G401 (cell line): ENCODE data around the gene SPCS2. TPM values are rescaled to one million over a fixed set of nuclear protein-coding genes. Genes with fewer than 3 reads are reported as not detected.

Experiments used
- DNase-seq: peaks from one replicate; pipeline ENCODE4 v3.0.0-alpha.2; 2015; ENCODE audit warnings: low spot score
- in situ Hi-C: cut with HindIII; loops from 2 replicates; pipeline ENCODE4 v1.10.0; 2016; ENCODE audit warnings: low sequenced_read_pairs, mixed read lengths
- total RNA-seq: library from RNA; depleted of rRNA; stranded (reverse); fragments of >200 nt; shearing (Covaris generic); gene quantifications from 2 replicates; pipeline ENCODE4 v1.2.3, GENCODE V29; 2014; rRNA removed

The SPCS2 gene
- total RNA-seq = 17.0 and 29.7 TPM in 2 replicates

DNA sequence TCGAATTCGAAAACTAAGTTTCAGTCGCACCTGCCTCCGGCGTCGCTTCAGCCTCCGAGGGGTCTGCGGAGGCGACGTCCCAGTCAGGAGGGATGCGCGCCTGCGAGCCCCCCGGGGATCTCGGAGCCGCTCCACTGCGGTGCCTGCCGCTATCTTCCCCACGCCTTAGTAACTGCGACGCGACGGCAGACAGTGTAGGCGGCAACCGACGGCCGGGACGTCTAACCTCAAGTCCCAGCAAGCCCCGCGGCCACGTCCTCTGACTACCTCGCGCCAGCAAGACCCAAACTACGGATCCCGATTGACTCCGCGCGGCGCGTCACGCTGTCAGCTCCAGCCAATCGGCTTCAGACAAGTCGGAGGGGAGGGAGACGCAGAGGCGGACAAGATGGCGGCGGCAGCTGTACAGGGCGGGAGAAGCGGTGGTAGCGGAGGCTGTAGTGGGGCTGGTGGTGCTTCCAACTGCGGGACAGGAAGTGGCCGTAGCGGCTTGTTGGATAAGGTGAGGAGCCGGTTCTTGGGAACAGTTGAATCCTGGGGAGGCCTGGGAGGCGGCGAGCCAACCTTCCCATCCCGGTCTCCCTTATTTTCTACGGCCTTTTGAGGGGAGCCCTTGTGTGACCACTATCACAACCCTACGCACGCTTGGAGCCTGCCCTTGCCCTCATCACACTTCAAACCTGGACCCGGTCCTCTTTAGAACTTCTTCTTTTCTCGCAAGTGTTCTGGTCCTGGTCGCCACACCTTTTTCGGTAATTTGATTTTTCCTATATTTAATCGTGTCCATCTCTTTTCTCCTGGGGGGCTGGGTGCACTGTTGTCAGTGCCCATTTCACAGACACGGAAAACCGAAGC, at the start of gene SPCS2, which contains the start of gene XRRA1:
Gene SPCS2 (plus strand): TSS at position 369 of the 855 bp plus-strand sequence. CDS start 20 bp downstream, at position 389.
Gene XRRA1 (minus strand): TSS at position 194 of the 855 bp plus-strand sequence. CDS start 8,213 bp downstream, outside the sequence.
- in situ Hi-C loops = no loop called here

DNA sequence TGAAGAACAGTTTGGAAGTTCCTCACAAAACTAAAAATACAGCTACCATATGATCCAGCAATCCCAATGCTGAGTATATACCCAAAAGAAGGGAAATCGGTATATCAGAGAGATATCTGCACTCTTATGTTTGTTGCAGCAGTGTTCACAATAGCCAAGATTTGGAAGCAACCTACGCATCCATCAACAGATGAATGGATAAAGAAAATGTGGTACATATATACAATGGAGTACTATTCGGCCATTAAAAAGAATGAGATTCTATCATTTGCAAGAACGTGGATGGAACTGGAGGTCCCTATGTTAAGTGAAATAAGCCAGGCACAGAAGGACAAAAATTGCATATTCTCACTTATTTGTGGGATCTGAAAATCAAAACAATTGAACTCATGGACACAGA, 46.7 kb upstream of the SPCS2 start:
- no peak for DNase-seq
- in situ Hi-C loops = no loop called here

More for the DNA sequence above, at the start of gene SPCS2, which contains the start of gene XRRA1:
- DNase-seq = peak; percentile 98

DNA sequence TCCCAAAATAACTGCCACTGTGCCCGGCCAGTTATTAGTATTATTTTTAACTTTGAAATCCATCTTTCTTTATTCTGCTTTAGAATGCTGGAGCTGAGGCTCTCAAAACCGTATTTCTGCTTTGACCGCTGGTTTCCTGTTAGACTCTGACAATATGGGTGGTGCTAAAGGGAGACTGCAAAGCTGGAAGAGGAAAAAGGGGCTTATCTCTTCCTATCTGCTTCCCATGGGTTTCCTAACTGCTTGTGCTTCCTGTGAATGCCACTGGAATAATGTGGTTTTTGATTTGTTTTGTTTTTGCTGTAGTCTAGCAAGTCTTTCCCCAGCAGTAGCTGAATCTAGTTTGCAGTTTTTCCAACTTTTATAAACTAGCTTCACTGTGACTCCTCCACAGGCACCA, 43.7 kb upstream of the SPCS2 start:
- DNase-seq = no peak
- in situ Hi-C loops = no loop called here

DNA sequence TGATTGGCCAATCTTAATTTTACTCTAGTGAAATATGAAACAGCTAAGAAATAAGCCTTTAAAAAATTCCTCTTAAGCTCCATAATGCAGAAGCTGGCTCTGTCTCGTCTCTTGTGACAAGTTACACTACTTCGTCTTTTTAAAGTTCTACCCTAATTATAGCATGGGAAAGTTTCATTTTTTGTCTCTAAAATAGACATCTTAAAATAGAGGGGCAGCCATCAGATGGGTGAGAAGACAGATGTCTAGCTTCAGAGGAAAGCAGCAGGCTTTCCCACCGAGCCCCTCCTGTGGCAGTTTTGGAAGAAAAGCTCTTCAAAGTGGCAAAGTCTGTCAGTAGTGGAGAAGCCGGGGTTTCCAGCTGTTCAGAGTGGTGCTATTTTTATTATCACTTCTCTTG, 39.7 kb upstream of the SPCS2 start:
- no peak for DNase-seq
- in situ Hi-C loops = no loop called here

DNA sequence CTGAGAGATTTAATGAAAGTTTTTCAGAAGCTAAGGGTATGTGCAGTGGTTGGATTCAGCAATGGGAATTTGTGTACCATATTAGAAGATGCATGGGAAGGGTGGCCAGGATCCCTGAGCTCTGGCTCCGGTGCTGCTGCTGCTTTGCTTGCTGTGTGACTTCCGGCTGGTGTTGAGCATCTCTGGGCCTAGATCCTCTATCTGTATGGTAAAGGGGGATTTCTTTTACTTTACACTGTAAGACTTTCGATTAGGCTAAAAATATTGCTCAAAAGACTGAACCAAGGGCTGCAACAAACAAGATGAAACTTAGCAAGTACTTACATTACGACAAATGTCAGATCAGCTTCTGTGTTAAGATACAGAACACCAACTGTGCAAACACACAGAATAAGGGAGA, 39.3 kb upstream of the SPCS2 start:
- in situ Hi-C loops = no loop called here
- DNase-seq = no peak

DNA sequence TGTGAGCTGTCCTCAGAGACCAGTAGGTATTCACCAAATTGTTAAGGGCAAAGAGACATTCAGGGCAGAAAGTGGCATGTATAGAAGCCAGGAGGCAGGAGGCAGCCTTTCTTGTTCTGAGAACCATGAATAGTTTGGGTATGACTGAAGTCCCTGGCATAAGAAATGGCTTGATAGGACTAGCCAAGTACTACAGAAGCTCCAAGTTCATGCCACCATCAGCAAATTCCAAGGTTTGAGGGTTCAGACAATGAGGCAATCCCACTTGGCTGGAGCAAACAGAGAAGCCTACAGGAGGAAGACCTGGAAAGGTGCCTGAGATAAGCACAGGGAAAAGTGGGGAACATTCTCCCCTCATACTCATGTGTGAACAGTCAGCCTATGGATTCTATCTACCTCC, 25.9 kb upstream of the SPCS2 start:
- in situ Hi-C loops = no loop called here
- no peak for DNase-seq

DNA sequence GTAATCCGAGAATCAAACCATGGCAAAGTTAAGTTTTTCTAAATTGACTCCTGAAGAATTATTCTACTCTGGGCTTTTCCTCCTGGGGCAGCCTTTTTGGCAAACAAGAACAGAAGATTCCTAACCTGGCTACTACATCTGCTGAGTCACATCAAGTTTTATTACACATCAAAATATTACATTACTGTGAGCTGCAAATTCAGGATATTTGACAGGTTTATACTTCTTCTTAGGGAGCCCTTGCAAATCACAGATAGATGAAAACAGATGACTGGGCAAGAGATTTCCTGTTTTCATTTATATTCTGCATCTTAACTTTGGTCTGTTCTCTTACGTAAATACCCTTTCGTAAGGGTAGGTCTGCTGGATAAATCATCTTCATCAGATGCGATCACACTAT, 23.8 kb upstream of the SPCS2 start:
- in situ Hi-C loops = no loop called here
- no peak for DNase-seq

DNA sequence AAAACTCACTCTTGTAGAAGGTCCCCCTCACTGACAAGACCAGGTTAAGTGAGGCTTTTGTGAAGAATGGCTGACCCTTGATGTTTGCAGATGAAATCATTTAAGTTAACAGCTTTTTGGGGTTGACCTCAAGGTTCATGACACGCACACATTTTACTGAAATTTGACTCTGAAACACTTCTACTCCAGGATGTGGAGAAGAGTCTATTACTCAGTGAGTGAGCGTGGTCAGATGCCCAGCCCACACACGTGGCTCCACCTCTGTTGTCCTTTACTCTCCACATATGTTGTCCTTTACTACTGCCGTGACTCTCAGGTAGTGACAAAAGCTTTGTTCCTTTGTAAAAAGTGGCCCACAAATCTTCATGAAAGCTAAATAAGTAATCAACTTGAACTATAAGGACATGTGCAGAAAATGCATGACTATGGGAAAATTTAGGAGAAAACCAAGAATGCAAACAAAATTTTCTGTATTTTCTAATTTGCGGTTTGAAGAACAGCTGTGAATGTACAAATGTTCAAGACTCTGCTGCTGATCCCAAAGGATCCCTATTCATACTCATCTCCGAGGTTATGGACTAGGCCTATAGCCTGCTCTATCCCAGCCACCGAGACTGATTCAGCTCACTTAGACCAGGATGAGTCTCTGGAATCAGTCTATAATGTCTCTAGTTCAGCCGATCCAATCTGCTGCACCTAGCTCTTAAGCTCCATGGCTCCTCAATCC, 22.6 kb upstream of the SPCS2 start:
- no peak for DNase-seq
- in situ Hi-C loops = no loop called here

DNA sequence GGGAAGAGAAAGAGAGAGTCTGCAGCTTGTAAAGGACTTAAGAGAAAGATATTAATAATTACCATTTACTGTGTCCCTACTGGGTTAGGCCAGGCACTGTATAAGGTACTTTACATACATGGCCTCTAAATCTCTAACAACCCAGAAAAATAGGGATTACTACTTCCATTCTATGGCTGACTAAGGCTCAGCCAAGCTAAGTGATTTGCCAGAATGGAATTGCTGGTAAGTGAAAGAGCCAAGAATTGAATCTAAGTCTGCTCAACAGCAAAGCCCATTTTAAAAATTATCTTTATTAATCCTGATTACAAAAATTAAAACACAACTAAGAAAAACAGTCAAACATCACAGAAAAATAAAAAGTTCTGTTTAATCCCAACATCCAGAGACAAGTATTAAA, 21.6 kb upstream of the SPCS2 start:
- DNase-seq = no peak
- in situ Hi-C loops = no loop called here

DNA sequence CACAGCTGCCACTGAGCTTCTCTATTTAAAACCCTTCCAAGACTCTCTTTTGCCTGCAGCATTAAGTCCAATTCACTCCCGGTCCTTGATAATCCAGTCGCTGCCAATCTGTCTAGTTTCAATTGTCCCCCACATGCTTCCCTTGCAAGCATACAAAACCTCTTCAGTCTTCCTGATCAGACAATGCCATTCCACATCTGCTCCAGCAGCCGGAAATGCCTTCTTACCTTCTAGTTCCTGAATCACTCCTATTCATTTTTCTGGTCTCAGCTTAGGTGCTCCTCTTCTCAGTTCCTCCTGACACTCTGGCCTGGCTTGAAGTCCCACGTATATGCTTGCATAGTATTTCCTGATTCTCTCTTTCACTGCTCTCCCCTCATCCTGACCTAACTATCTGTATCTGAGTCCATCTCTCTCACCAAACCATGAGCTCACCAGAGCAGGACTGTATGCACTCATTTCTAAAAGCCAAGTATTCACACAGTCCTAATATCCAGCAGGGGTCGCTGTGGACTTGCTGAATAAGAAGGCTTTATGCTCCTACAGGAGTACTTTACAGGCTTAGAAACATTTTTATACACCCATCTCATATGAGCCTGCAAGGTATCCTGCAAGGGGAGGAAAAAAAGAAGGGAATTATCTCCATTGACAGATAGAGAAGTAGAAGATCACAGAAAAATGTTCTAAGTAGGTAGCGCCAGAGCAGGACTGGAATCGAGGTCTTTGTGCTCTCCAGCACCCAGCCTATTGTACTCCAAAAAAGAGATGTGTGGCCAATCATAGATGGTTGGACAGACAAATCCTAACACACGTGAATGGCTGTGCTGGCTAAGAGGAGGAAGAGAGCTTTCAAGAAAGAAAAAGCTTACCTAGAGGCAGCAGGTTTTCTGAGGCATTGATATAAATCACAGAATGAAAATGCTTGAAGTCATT, 19.4 kb upstream of the SPCS2 start:
- peak; percentile 88 for DNase-seq
- in situ Hi-C loops = no loop called here

DNA sequence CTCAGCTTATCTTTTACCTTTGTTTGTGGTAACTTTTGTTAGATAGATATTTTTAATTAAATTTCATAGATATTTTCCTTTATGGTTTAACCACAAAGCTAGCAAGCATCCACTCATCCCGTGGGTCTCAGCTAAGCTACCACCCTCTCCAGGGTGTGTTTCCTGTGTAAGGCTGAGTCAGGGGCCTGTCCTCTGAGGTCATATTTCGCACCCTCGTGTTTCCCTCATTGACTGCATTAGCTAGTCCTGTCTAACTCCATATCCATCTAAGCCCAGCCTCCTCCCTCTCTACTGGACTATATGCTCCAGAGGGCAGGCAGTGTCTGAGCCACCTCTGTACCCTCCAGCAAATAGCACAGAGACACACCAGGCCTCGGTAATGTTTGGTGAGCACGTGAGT, 16.9 kb upstream of the SPCS2 start:
- in situ Hi-C loops = no loop called here
- DNase-seq = no peak

DNA sequence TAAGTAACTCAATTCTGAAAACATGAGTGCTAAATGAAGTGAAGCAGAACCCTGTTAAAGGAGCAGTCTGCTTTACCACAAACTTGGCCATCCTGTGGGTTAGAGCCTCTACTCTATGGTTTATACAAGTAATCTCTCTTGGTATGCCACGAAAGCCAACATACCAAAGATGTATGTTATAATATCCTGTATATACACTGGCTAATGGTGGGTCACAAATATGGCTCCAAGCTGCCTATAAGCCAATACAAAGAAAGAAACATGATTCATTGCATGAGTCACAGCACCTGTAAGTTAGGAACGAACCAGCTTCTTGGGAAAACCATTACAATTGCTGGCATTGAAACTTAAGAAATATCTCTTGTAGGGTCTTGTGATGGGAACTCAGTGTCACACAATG, 16.3 kb upstream of the SPCS2 start:
- in situ Hi-C loops = no loop called here
- no peak for DNase-seq

DNA sequence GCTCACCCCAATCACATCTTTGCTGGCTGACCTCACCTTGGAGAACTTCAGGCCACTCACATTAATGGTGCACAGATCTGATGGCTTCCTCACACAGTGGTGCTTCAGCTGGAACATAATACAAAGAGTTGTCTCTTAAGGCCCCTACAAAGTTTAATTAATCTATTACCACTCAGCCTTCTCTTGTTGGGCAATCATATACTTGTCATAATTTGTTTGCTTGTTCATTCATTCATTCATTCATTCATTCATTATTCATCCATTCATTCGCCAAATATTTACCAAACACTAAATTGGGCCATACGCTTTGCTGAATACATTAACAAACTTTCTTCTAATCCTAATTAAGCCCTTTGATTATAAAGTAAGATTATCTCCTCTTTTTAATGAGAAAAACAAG, 15.3 kb upstream of the SPCS2 start:
- in situ Hi-C loops = no loop called here
- DNase-seq = no peak

DNA sequence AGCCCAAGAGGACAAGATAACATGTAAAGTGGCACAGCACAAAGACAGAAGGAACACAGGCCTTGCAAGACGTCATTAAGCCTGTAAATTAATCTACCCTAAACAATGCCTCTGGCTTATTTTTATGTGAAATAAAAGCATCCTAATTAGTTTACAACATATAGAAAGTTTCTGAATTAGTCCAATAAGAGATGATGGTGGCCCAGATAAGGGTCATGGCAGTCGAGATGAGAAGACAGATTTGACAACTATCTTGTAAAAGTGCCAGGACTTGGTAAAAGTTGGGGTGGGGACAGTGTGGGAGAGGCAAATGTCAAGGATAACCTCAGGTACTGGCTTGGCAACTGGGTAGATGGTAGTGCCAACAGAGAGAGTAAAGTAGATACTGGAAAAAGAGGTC, 13.8 kb upstream of the SPCS2 start:
- DNase-seq = no peak
- in situ Hi-C loops = no loop called here

DNA sequence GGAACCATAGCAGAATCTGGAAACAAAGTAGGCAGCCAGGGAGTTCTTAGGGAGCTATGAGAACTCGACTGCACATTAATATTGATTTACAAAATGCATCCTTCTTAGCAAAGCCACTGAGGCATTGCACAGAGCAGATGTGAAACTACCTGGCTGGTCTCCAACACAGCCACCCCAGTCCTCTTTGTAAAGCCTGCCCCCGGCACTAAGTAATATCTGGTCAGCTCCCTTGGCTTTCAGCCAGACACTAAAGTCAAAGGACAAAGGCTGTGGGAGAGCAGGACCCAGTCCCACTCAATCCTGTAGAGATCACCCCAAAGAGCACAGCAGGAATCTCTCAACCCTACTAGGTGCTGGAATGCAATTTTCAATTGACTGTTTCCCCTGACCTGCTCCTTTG, 13.0 kb upstream of the SPCS2 start:
- DNase-seq = no peak
- in situ Hi-C loops = no loop called here

DNA sequence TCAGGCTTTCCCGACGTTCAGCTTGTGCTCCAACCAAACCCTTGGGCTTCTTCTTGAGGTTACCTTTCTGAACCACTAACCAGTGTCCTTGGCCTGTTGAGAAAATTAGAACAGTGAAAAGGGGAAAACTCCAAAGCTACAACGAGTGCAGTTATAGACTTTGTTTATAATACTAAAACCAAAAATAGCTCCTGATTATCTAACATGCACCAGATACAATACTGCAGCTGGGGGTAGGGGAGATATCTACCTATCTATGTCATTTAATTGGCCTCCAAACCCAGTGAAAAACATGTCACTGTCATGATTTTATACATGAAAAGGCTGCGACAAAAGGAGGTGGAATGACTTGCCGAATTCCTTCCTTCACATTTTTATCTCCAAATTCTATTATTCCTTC, 12.1 kb upstream of the SPCS2 start:
- DNase-seq = no peak
- in situ Hi-C loops = no loop called here

DNA sequence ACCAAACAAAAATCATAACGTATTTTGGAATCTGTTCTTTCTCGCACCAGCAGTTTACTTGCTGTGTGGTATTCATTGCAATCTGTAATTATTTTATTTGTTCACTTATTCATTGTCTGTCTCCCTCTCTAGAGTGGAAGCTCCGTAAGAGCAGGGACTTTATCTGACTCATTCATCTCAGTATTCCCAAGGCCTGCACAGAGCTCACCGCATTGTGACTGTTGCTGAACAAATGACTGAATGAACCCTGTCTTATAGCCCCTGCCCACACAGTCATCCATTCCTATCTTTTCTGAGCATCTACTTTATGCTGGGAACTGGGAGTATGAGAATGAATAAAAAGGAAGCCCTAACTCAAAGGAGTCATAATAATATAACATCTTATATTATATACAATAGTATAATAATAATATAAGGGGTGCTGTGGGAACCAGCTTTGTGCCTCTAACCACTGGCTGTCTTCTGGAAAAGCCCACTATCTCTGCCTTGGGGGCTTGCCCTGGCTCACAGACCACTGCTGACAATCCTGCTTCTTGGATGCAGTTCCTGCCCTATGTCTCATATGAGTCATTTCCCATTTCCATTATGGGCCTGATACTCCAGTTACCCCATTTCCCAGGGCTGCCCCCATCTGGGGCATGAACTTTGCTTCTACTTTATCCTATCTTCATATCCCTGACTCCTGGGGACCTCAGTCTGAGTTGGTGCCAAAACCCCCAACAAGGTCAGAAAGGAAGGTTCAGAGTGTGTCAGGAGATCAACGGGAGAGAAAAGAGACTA, 11.2 kb upstream of the SPCS2 start:
- in situ Hi-C loops = no loop called here
- DNase-seq = no peak

DNA sequence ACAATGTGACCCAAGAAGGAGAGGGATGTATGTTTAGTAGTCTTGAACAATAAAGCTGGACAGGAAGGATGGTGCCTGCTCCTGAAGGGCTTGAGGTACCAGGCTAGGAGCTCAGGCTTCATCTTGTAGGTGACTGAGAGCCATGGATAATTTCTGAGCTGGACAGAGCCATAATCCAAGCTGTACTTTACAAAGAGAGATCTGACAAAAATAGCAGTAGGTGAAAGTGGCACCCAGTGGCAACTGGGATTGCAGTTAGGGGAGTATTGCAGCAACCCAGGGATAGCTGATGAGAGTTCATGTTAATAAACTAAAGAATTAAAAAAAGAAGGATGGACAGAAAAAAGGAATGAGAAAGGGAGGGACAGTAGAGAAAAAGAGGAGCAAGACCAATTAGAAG, 7.6 kb upstream of the SPCS2 start:
- in situ Hi-C loops = no loop called here

More for the DNA sequence above, 7.6 kb upstream of the SPCS2 start:
- DNase-seq = no peak
